H9 (cell line): ENCODE results near the gene RBL2. TPM values are rescaled to one million over a fixed set of nuclear protein-coding genes. Genes with fewer than 3 reads are reported as not detected.

Source experiments
- DNase-seq: peaks from one replicate; pipeline ENCODE4 v3.0.0-alpha.2; 2017
- H2AFZ ChIP-seq: one replicate; pipeline ENCODE4 v1.6.1; 2013; ENCODE audit warnings: mild to moderate bottlenecking, low read length, control low read depth, moderate library complexity
- H2AK5ac ChIP-seq: 2 replicates; pipeline ENCODE4 v1.6.1; 2013; ENCODE audit warnings: low read length, control low read depth, mixed read lengths; ENCODE audit not compliant: insufficient read length
- H2BK120ac ChIP-seq: one replicate; pipeline ENCODE4 v1.6.1; 2013; ENCODE audit warnings: low read depth, mild to moderate bottlenecking, low read length, control low read depth, inconsistent platforms; ENCODE audit not compliant: poor library complexity, severe bottlenecking
- H2BK12ac ChIP-seq: 2 replicates; pipeline ENCODE4 v1.6.1; 2013; ENCODE audit warnings: low read length, control low read depth, mixed read lengths, low read depth; ENCODE audit not compliant: insufficient read length
- H2BK15ac ChIP-seq: 2 replicates; pipeline ENCODE4 v1.6.1; 2013; ENCODE audit warnings: low read depth, low read length, control low read depth
- H2BK20ac ChIP-seq: one replicate; pipeline ENCODE4 v1.6.1; 2013; ENCODE audit warnings: low read depth, mild to moderate bottlenecking, low read length, control low read depth, inconsistent platforms; ENCODE audit not compliant: poor library complexity, severe bottlenecking
- H2BK5ac ChIP-seq: 2 replicates; pipeline ENCODE4 v1.6.1; 2013; ENCODE audit warnings: low read length, control low read depth, mixed read lengths; ENCODE audit not compliant: insufficient read length
- H3K14ac ChIP-seq: 2 replicates; pipeline ENCODE4 v1.6.1; 2013; ENCODE audit warnings: low read length, control low read depth; ENCODE audit not compliant: insufficient read depth
- H3K18ac ChIP-seq: 2 replicates; pipeline ENCODE4 v1.6.1; 2013; ENCODE audit warnings: low read depth, mild to moderate bottlenecking, mixed read lengths, low read length, control low read depth; ENCODE audit not compliant: insufficient read length
- H3K23ac ChIP-seq: 2 replicates; pipeline ENCODE4 v1.6.1; 2013; ENCODE audit warnings: low read length, control low read depth, mixed read lengths, low read depth; ENCODE audit not compliant: insufficient read length
- H3K23me2 ChIP-seq: 2 replicates; pipeline ENCODE4 v1.6.1; 2013; ENCODE audit warnings: low read depth, mild to moderate bottlenecking, mixed read lengths, low read length, control low read depth; ENCODE audit not compliant: insufficient read length, poor library complexity, severe bottlenecking
- H3K27ac ChIP-seq: 2 replicates; pipeline ENCODE4 v1.5.1; 2013; ENCODE audit warnings: low read length, control low read depth, mixed read lengths, low read depth; ENCODE audit not compliant: insufficient read length
- H3K27me3 ChIP-seq: 2 replicates; pipeline ENCODE4 v1.6.1; 2013; ENCODE audit warnings: low read length, control low read depth, inconsistent platforms; ENCODE audit not compliant: insufficient read depth
- H3K4ac ChIP-seq: 2 replicates; pipeline ENCODE4 v1.6.1; 2013; ENCODE audit warnings: low read depth, mild to moderate bottlenecking, control low read depth, inconsistent platforms, low read length, moderate library complexity
- H3K4me1 ChIP-seq: 2 replicates; pipeline ENCODE4 v1.6.1; 2013; ENCODE audit warnings: low read length, control low read depth, inconsistent platforms; ENCODE audit not compliant: insufficient read depth
- H3K4me2 ChIP-seq: 2 replicates; pipeline ENCODE4 v1.6.1; 2013; ENCODE audit warnings: low read length, control low read depth, mixed read lengths; ENCODE audit not compliant: insufficient read length, insufficient read depth
- H3K56ac ChIP-seq: 2 replicates; pipeline ENCODE4 v1.6.1; 2013; ENCODE audit warnings: low read depth, mild to moderate bottlenecking, mixed read lengths, low read length, control low read depth; ENCODE audit not compliant: insufficient read length
- H3K79me1 ChIP-seq: 2 replicates; pipeline ENCODE4 v1.6.1; 2013; ENCODE audit warnings: low read depth, mild to moderate bottlenecking, moderate library complexity, low read length, control low read depth, inconsistent platforms; ENCODE audit not compliant: insufficient read depth, poor library complexity, severe bottlenecking
- H3K79me2 ChIP-seq: 2 replicates; pipeline ENCODE4 v1.6.1; 2013; ENCODE audit warnings: low read length, control low read depth, inconsistent platforms; ENCODE audit not compliant: insufficient read depth
- H3K9ac ChIP-seq: 2 replicates; pipeline ENCODE4 v1.6.1; 2013; ENCODE audit warnings: low read length, control low read depth, mixed read lengths; ENCODE audit not compliant: insufficient read length; ENCODE audit errors: extremely low read depth
- H3K9me3 ChIP-seq: one replicate; pipeline ENCODE4 v1.6.1; 2013; ENCODE audit warnings: low read depth, low read length, inconsistent platforms; ENCODE audit not compliant: control insufficient read depth
- H3T11ph ChIP-seq: one replicate; pipeline ENCODE4 v1.6.1; 2013; ENCODE audit warnings: mild to moderate bottlenecking, low read length, control low read depth, inconsistent platforms
- H4K20me1 ChIP-seq: one replicate; pipeline ENCODE4 v1.6.1; 2013; ENCODE audit not compliant: control insufficient read depth, insufficient read length, insufficient read depth
- H4K5ac ChIP-seq: 2 replicates; pipeline ENCODE4 v1.6.1; 2013; ENCODE audit warnings: low read depth, mild to moderate bottlenecking, mixed read lengths, low read length, control low read depth; ENCODE audit not compliant: insufficient read length
- H4K8ac ChIP-seq: replicated peaks from 2 replicates; pipeline ENCODE4 v1.6.1; 2013; ENCODE audit warnings: low read length, control low read depth, mixed read lengths, low read depth; ENCODE audit not compliant: insufficient read length
- H4K91ac ChIP-seq: 2 replicates; pipeline ENCODE4 v1.6.1; 2013; ENCODE audit warnings: low read depth, mild to moderate bottlenecking, moderate library complexity, mixed read lengths, low read length, control low read depth; ENCODE audit not compliant: insufficient read length
- H3K27ac Mint-ChIP-seq, 3 experiments: 2 replicates in 2 of 3; 3 replicates in 1 of 3; pipeline ENCODE4 v1.8.0; 2020 to 2021; ENCODE audit warnings: mixed read lengths in 3 of 3, mild to moderate bottlenecking in 1 of 3, moderate library complexity in 1 of 3
- H3K27me3 Mint-ChIP-seq: 2 replicates; pipeline ENCODE4 v1.8.0; 2021; ENCODE audit warnings: low read depth, mild to moderate bottlenecking, moderate library complexity, mixed read lengths
- H3K36me3 Mint-ChIP-seq, 3 experiments: 2 replicates in 2 of 3; 3 replicates in 1 of 3; pipeline ENCODE4 v1.8.0; 2020 to 2021; ENCODE audit warnings: low read depth in 3 of 3, mixed read lengths in 3 of 3; ENCODE audit not compliant: insufficient read depth in 1 of 3
- H3K4me1 Mint-ChIP-seq, 2 experiments: 2 replicates each; pipeline ENCODE4 v1.8.0; 2020; ENCODE audit warnings: mixed read lengths in 2 of 2
- H3K4me3 Mint-ChIP-seq, 2 experiments: 2 replicates in 1 of 2; 3 replicates in 1 of 2; pipeline ENCODE4 v1.8.0; 2020 to 2021; ENCODE audit warnings: mild to moderate bottlenecking in 2 of 2, mixed read lengths in 2 of 2, moderate library complexity in 1 of 2
- H3K9me3 Mint-ChIP-seq, 2 experiments: 2 replicates in 1 of 2; 3 replicates in 1 of 2; pipeline ENCODE4 v1.8.0; 2020; ENCODE audit warnings: mild to moderate bottlenecking in 2 of 2, mixed read lengths in 2 of 2, moderate library complexity in 1 of 2
- CTCF ChIP-seq: fragments of 200-600 bp; sonication (generic); conservative IDR thresholded peaks from 3 replicates; pipeline ENCODE4 v1.8.0; 2021; ENCODE audit warnings: antibody characterized with exemption, mild to moderate bottlenecking
- WGBS: extraction: QIAGEN DNeasy Blood & Tissue Kit; methylation state at CpG from one replicate; pipeline ENCODE4 v1.1.7; 2013; ENCODE audit warnings: missing lambda C conversion rate, low lambda C conversion rate, mixed read lengths; ENCODE audit not compliant: insufficient read length; ENCODE audit errors: extremely low coverage; 5-methylcytosine and 5-hydroxymethylcytosine counted together
- total RNA-seq: library from RNA; stranded (reverse); gene quantifications from 2 replicates; pipeline ENCODE4 v1.2.1, GENCODE V29; 2021

The RBL2 gene
- total RNA-seq, 1 experiment from 2014 or later, result 17.3 TPM

GRCh38 chr16:53446090-53446489 is 11.8 kb downstream of the RBL2 start:
- H3K4me1 Mint-ChIP-seq, result no peaks in the 10 kb centered on the region
- H3K56ac ChIP-seq, result no peak overlapping the region
- H2BK20ac ChIP-seq, result no peak overlapping the region
- H3K23me2 ChIP-seq, result no peaks in the 10 kb centered on the region
- no peak overlapping the region for H4K91ac ChIP-seq
- DNase-seq, result no peak
- no peaks in the 10 kb centered on the region for H3K27me3 Mint-ChIP-seq
- H2BK12ac ChIP-seq, result no peak overlapping the region
- no peaks in the 10 kb centered on the region for H3K4me1 ChIP-seq
- H3K27ac ChIP-seq, result no peak overlapping the region
- H3K9me3 Mint-ChIP-seq, result no peaks in the 10 kb centered on the region
- H3K23ac ChIP-seq, result no peak overlapping the region
- H3K4me2 ChIP-seq, result no peak overlapping the region
- WGBS, result no CpG with 5 or more reads among the region's 3 CpGs
- no peak overlapping the region for H2BK120ac ChIP-seq
- no peaks in the 10 kb centered on the region for H4K20me1 ChIP-seq
- no peak overlapping the region for H2AFZ ChIP-seq
- peaks cover 5 to 42% (median 41%) of the 10 kb centered on the region in 3 experiments; a peak in 6 of 7 replicates for H3K36me3 Mint-ChIP-seq
- H3K27ac Mint-ChIP-seq, result no peak overlapping the region
- H3K4me3 Mint-ChIP-seq, result no peak overlapping the region
- H2AK5ac ChIP-seq, result no peak overlapping the region
- no peak overlapping the region for H3T11ph ChIP-seq
- no peak for TF ChIP-seq CTCF
- no peak overlapping the region for H4K5ac ChIP-seq
- H4K8ac ChIP-seq, result no peak overlapping the region
- H2BK5ac ChIP-seq, result no peak overlapping the region
- no peaks in the 10 kb centered on the region for H3K9me3 ChIP-seq
- no peak overlapping the region for H3K9ac ChIP-seq
- H3K4ac ChIP-seq, result no peak overlapping the region
- no peaks in the 10 kb centered on the region for H3K27me3 ChIP-seq
- H2BK15ac ChIP-seq, result no peak overlapping the region
- no peak overlapping the region for H3K14ac ChIP-seq
- H3K18ac ChIP-seq, result no peak overlapping the region
- H3K79me1 ChIP-seq, result no peaks in the 10 kb centered on the region
- H3K79me2 ChIP-seq, result no peaks in the 10 kb centered on the region
